Activated B cell treated with CpG ODN at 0.5 μM for 24 hours (primary cell): ENCODE data around the gene KRTAP23-1. TPM values are rescaled to one million over a fixed set of nuclear protein-coding genes. Genes with fewer than 3 reads are reported as not detected.

Experiments used
- ATAC-seq: fragments of 200-7000 bp; cut with Tn5 transposase; one replicate; pipeline ENCODE4 v1.10.0; 2021; ENCODE audit warnings: low read depth, mild to moderate bottlenecking, moderate library complexity
- CTCF ChIA-PET: fragments of 350-600 bp; sonication (Branson Sonifier 250); formaldehyde crosslinking; loops from one replicate; lab custom pipeline; 2021; ENCODE audit warnings: antibody characterized with exemption; lab: Charles Lee
- POLR2A ChIA-PET: fragments of 350-600 bp; sonication (Branson Sonifier 250); formaldehyde crosslinking; loops from one replicate; lab custom pipeline; 2021; ENCODE audit warnings: antibody characterized with exemption; lab: Charles Lee
- DNase-seq: peaks from one replicate; pipeline ENCODE4 v3.0.0; 2022
- H3K27ac Mint-ChIP-seq: one replicate; pipeline ENCODE4 v1.8.0; 2020; ENCODE audit warnings: mixed read lengths
- H3K27me3 Mint-ChIP-seq: one replicate; pipeline ENCODE4 v1.8.0; 2021; ENCODE audit warnings: mixed read lengths
- H3K36me3 Mint-ChIP-seq: one replicate; pipeline ENCODE4 v1.8.0; 2021; ENCODE audit warnings: low read depth, mixed read lengths
- H3K4me1 Mint-ChIP-seq: one replicate; pipeline ENCODE4 v1.8.0; 2021; ENCODE audit warnings: mixed read lengths
- H3K4me3 Mint-ChIP-seq: one replicate; pipeline ENCODE4 v1.8.0; 2020; ENCODE audit warnings: mild to moderate bottlenecking, mixed read lengths
- H3K9me3 Mint-ChIP-seq: one replicate; pipeline ENCODE4 v1.8.0; 2020; ENCODE audit warnings: mixed read lengths
- intact Hi-C: fragments of 100-400 bp; cut with micrococcal nuclease; formaldehyde crosslinking; loops from one replicate; pipeline ENCODE4 v1.15.1; 2024
- total RNA-seq: library from RNA; stranded (reverse); gene quantifications from 2 replicates; pipeline ENCODE4 v1.2.3, GENCODE V29; 2022
- TF ChIP-seq, protein P1 (sequence below): fragments of 200-600 bp; IDR thresholded peaks from one replicate; pipeline ENCODE4 v1.8.0; 2022; ENCODE audit warnings: antibody characterized with exemption, mild to moderate bottlenecking

KRTAP23-1 gene
- total RNA-seq, 1 donor from 2014 or later, result not detected

DNA sequence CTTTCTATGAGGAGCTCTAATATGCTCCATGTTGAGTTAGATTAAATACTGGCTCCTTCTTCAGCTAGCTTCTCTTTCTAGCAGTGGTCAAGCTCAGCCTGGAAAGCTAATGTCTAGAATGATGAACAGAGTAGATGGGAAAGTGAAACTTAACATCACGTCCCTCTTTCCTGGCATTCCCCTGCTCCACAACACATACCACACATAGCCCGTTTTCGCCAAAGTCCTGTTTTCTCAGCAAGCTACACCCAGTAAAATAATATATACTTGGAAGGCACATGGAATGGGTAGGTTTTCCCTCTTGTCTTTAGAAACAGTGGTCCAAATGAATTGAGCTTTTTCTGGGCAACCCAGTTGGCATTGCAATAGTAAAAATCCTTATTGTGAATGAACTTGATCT, 14.7 kb downstream of the KRTAP23-1 start:
- CTCF ChIA-PET, result no interaction called here
- no peak for ATAC-seq
- H3K27me3 Mint-ChIP-seq, result no peaks in the 10 kb centered on the region

DNA sequence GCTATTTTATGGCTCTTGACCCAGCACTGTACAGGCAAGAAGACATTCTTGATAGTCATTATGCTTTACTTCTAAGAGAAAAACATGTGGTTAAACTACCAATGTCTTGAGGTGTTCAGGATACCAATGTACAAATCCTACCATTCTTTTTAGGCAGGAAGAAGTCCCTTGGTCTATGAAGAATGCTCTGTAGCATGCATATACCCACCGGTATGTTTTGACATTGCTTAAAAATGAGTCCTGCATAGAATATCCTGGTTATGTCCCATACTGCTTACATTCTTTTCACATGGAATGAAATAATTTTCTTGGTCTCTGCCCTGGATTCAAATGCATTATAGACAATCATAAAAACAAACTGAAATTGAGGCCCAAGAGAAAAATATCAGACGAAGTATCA, 15.7 kb downstream of the KRTAP23-1 start:
- no peaks in the 10 kb centered on the region for H3K9me3 Mint-ChIP-seq
- H3K36me3 Mint-ChIP-seq, result no peaks in the 10 kb centered on the region
- CTCF ChIA-PET, result no interaction called here
- H3K27me3 Mint-ChIP-seq, result no peaks in the 10 kb centered on the region
- no peak for DNase-seq
- ATAC-seq, result no peak
- H3K4me1 Mint-ChIP-seq, result no peaks in the 10 kb centered on the region
- intact Hi-C loops, result no loop called here
- TF ChIP-seq, protein P1, sequence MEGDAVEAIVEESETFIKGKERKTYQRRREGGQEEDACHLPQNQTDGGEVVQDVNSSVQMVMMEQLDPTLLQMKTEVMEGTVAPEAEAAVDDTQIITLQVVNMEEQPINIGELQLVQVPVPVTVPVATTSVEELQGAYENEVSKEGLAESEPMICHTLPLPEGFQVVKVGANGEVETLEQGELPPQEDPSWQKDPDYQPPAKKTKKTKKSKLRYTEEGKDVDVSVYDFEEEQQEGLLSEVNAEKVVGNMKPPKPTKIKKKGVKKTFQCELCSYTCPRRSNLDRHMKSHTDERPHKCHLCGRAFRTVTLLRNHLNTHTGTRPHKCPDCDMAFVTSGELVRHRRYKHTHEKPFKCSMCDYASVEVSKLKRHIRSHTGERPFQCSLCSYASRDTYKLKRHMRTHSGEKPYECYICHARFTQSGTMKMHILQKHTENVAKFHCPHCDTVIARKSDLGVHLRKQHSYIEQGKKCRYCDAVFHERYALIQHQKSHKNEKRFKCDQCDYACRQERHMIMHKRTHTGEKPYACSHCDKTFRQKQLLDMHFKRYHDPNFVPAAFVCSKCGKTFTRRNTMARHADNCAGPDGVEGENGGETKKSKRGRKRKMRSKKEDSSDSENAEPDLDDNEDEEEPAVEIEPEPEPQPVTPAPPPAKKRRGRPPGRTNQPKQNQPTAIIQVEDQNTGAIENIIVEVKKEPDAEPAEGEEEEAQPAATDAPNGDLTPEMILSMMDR, result no peak
- no peak overlapping the region for H3K4me3 Mint-ChIP-seq
- POLR2A ChIA-PET, result no interaction called here
- no peak overlapping the region for H3K27ac Mint-ChIP-seq

More for the DNA sequence above, 14.7 kb downstream of the KRTAP23-1 start:
- H3K9me3 Mint-ChIP-seq, result no peaks in the 10 kb centered on the region
- no peak for DNase-seq
- intact Hi-C loops, result no loop called here
- no peaks in the 10 kb centered on the region for H3K36me3 Mint-ChIP-seq
- TF ChIP-seq, protein P1, result no peak
- no peak overlapping the region for H3K4me3 Mint-ChIP-seq
- H3K27ac Mint-ChIP-seq, result no peak overlapping the region
- POLR2A ChIA-PET, result no interaction called here
- H3K4me1 Mint-ChIP-seq, result no peaks in the 10 kb centered on the region

DNA sequence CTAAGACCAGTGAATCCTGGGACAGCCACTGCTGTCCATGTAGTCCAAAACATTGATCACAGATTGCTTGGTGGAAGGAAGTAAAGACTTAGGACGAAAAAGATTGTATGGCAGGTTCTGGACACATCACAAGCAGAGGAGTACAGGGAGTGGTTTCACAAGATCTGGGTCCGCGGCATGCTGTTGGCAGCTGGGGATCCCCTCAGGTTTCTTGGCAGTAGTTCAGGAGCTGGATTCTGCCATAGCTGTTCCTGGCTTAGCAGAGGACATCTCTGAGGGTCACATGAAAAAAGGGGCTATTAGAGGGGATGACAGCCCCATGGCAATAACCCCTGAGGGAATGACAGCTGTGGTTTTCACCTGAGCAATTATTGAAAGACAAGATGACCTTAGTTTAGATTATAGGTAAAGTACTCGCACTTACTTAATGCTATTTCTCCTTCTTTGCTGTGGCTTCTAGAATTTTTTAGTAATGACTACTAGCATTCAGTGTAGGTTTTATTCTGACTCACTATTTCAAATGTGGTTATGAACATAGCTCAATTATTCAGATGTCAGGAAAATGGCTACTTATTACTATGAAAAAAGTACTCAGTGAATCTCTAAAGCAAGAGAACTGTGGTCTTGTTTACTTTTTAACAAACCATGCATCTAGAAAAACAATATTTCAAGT, 19.1 kb downstream of the KRTAP23-1 start:
- intact Hi-C loops, result no loop called here
- CTCF ChIA-PET, result no interaction called here

DNA sequence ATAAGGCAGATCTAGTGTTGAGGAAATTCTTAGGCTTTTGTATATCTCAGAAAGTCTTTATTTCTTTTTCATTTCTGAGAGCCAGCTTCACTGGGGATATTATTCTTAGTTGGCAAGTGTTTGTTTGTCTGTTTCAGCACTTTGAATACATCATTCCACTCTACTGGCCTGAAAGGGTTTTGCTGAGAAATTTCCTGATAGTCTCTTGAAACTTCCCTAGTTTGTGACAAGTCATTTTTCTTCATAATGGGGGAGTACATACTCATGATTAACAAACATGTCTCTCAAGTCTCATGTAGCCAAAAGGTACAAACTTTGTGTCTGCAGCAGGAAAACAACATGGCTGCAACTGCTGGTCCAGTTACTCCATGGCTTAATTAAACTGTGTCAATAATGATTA, 22.0 kb downstream of the KRTAP23-1 start:
- no peak for ATAC-seq
- POLR2A ChIA-PET, result no interaction called here

More for the DNA sequence above, 19.1 kb downstream of the KRTAP23-1 start:
- TF ChIP-seq, protein P1, result no peak
- Mint-ChIP-seq H3K27ac (no peak overlapping the region), H3K4me3 (no peak overlapping the region), H3K9me3 (peaks cover 15% of the 10 kb centered on the region), H3K27me3 (no peaks in the 10 kb centered on the region), H3K36me3 (no peaks in the 10 kb centered on the region), H3K4me1 (no peaks in the 10 kb centered on the region)
- POLR2A ChIA-PET, result no interaction called here
- DNase-seq (no peak), ATAC-seq (no peak)

DNA sequence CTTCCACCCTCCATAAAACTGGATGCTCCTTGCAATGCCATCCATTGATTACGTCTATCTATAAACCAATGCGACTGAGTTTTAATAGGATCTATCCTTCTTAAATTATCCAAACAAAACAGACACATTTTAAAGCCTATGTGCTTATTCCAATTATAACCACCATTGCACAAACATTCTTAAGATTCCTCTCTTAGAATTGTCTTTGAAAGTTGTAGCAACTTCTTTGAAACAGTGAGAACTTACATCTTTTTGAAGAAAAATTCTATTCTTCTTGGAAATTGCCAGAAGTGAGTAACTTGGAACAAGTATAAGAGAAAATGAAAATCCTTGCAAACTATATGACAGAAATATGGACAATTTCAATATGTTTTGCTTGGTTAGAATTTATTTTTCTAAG, 28.2 kb downstream of the KRTAP23-1 start, which contains the start of gene KRTAP26-1:
Gene KRTAP26-1 (minus strand): TSS at position 101 of the 400 bp plus-strand sequence. CDS start 280 bp downstream, outside the sequence.
- CTCF ChIA-PET, result no interaction called here
- Mint-ChIP-seq H3K9me3 (peaks cover 7% of the 10 kb centered on the region), H3K27me3 (no peaks in the 10 kb centered on the region), H3K4me3 (no peak within 1 kb of the TSS), H3K27ac (no peak within 1 kb of the TSS), H3K36me3 (no peaks in the 10 kb centered on the region), H3K4me1 (no peaks in the 10 kb centered on the region)
- intact Hi-C loops, result no loop called here
- POLR2A ChIA-PET, result no interaction called here
- DNase-seq, result no peak
- no peak for ATAC-seq
- TF ChIP-seq, protein P1, result no peak

More for the DNA sequence above, 22.0 kb downstream of the KRTAP23-1 start:
- DNase-seq, result no peak
- intact Hi-C loops, result no loop called here
- CTCF ChIA-PET, result no interaction called here
- no peak overlapping the region for H3K27ac Mint-ChIP-seq
- H3K9me3 Mint-ChIP-seq, result peaks cover 16% of the 10 kb centered on the region
- no peaks in the 10 kb centered on the region for H3K4me1 Mint-ChIP-seq
- no peak overlapping the region for H3K4me3 Mint-ChIP-seq
- TF ChIP-seq, protein P1, result no peak
- H3K27me3 Mint-ChIP-seq, result no peaks in the 10 kb centered on the region
- H3K36me3 Mint-ChIP-seq, result no peaks in the 10 kb centered on the region
